Measurements from ENCODE around the gene GRK1. TPM values are rescaled to one million over a fixed set of nuclear protein-coding genes. Genes with fewer than 3 reads are reported as not detected.
"Not testable (repeated sequence)": the region's sequence is repeated elsewhere in the genome, so short reads cannot be mapped to it uniquely, and the experiment has no call there.

The GRK1 gene
- total RNA-seq, 1 experiment from 2014 or later: not detected

DNA sequence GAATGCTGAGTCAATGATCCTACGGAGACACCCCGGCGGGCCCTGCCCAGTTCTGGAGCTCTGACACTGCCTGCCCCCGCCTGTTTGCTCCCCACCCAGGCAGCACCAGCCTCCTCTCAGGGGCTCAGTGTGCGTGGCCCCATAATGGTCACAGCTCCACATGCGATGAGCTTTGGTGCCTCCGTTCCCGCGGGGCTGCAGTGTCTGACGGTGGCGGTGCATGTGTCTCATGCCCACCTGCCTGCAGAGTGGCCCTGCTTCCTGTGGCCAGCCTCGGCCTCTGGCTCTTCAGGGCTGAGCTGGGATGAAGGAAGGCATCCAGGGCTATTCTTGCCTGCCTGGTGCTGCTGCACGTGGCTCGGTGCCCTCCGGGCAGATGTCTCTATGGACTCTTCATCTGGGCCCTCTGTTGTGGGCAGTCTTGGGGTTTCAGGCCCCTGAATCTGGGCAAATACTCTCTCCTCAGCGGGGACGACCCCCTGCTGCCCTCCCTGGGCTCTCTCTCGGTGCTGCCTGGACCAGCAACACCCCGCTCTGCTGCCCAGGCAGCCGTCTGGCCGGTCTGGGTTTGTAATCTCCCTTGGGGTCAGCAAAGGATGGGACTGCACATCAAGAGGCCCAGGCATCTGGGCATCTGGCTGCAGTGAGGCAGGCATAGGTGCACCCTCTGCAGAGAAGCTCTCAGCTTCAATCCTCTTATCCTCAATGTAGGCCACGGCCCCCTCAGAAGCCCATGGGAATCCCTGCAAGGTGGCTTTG, 72.7 kb downstream of the GRK1 start:
- DNase-seq (ENCODE audit: extremely low read depth, low read depth): no peak

DNA sequence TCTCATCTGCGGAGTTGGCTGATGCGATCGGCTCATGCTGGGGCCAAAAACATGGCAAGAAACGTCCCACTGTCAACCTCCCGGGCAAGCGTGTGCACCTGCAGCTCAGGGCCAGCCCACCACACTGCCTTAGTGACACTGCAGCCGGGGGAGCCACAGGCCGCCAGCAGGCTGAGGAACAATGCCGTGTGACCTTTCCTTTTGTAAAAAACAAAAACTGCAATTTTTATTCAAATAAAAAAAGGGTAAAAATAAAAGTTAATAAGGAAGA, 73.2 kb downstream of the GRK1 start:
- DNase-seq (ENCODE audit: extremely low read depth, low read depth): no peak

DNA sequence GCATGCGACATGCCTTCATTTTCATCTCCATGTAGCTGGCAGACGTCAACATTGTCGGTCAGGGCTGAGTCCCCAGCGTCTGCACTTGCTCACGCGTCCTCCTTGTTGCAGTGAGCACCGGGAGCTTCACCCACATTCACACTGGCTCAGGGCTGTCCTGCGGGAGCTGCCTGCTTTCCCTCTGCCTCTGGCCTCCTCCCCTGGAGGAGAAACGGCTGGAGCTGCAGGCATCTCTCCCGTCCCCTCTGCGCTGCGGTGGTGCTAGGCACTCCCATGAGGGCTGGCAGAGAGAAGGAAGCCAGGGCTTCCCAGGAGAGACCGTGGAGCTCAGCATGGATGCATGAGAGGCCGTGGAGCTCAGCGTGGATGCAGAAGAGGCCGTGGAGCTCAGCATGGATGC, 73.6 kb downstream of the GRK1 start:
- DNase-seq (ENCODE audit: extremely low read depth, low read depth): no peak

DNA sequence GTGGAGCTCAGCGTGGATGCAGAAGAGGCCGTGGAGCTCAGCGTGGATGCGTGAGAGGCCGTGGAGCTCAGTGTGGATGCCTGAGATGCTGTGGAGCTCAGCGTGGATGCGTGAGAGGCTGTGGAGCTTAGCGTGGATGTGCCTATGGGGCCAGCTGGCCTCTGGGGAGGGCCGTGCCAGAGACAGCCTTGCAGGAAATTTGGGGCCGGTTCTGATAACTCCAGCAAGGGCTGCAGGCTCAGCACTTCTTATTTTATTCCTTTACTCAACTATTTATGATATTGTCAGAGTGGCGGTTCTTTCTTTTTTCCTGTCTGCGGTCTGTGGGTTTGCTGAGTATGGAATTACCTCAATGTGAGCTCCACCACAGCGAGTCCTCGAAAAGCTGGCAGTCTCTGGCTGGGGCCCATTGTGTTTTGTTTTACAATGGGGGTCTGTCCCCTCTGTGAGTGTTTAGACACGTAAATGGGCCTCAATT, 74.2 kb downstream of the GRK1 start:
- no peak for DNase-seq (ENCODE audit: extremely low read depth, low read depth)

DNA sequence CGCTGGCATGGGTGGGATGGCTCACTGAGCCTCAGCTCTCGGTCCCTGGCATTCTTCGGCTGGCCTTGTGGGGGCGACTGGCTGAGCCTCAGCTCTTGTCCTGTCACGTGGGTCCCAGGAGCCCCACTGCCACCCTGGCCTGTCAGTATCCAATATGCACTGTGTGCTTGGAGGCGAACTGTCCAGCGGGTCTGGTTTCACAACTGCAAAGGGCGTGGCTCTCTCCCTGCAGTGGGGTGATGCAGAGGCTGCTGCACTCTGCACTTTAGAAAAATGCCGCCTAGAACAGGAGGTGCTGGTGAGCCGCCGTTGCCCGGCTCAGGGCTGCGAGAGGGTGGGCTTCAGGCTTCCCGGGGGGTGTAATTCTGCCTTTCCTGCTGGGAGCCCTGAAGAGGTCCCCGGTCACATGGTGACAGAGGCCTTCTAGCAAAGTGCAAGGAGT, 75.0 kb downstream of the GRK1 start:
- peak; percentile 31 for DNase-seq (ENCODE audit: extremely low read depth, low read depth)

DNA sequence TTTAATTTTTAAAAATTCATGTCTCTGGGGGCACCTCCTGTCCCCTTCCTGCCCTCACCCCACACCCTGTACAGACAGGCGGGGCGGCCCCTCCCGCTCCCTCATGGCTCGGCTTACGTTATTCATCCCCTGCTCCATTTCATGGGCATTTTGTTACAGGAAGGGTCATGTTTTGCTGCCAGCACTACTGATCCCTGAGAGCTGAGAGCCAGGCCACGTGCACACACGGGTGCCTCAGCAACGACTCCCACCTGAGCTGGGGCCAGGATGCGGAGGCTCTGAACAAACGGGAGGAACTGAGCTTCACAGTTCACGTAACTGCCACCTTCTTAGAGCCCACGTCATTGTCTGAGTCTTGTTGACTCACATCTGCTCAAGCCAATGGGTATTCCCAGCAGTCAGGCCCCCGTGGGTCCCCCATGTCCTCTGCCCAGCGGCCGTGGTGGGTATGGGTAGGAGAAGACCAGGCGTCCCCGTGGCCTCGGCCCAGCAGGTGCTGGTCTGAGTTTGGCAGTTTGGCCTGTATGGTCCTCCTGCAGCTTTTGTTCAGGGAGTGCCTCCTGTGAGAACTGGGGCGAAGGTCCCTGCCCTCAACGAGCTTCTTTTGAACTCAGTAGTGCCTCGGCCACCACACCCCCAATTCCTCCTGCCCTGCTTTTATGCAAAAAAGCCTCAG, 75.6 kb downstream of the GRK1 start:
- DNase-seq (ENCODE audit: extremely low read depth, low read depth): no peak

DNA sequence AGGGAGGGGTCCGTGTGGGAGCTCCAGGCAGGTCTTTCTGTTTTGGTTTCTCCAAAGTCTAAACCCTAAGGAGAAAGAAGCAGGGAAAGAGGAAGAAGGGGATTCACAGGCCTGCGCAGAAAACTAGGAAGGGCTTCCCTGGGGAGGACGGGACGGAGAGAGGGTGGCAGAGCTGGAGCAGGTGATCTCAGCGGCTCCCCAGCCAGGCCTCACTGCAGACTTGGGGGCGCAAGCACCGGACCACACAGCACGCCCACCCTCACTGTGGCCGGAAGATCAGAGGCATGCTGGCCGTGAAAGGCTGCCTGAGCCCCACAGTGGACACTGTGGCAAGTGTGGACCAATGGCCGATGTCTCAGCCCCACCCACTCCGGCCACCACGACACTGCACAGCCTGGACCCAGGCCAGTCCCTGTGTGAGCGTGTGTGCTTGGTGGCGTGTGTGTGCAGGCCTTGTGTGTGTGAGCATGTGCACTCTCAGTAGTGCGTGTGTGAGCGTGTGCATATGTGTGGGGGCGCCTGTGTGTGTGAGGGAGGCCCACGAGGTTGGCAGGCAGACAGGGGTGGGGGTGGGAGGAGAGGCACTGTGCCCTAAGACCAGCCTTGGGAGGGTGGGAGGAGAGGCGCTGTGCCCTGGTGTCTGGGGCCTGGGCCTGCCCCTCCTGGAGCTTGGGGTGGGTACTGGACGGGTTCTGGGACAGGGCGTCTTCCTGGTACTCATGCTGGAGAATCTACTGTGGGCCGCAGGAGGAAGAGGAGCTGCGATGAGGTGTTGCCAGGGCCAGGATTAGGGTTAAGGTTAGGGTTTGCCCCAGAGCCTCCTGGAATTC, 76.6 kb downstream of the GRK1 start:
- DNase-seq (ENCODE audit: extremely low read depth, low read depth): no peak

DNA sequence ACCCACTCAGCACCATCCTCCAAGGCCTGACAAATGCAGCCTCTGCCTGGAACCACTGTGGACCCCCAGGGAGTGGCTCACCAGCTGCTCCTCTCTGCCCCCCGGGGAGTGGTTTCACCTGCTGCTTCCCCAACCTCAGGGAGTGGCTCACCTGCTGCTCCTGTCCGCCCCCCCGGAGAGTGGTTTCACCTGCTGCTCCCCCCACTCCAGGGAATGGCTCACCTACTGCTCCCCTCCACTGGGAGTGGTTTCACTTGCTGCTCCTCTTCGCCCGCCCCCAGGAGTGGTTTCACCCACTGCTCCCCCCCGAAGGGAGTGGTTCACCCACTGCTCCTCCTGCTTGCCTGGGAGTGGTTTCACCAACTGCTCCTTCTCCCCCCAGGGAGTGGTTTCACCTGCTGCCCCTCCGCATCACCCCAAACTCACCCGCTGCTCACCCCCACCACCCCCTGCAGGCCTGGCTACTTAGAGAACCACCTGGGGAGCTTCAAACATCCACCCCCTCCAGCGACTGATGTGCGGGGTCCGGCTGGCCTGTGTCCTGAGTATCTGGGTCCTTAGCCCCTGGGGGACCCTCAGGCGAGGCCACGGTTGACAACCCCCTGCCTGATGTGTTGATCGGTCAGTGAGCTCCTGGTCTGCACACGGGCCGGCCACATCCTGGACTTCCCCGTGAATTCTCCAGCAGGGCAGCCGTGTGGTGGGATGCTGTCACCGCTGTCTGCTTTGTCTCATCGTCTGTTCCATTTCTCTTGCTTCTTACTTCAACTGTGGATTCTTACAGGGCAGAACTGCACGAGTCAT, 77.4 kb downstream of the GRK1 start:
- no peak for DNase-seq (ENCODE audit: extremely low read depth, low read depth)

DNA sequence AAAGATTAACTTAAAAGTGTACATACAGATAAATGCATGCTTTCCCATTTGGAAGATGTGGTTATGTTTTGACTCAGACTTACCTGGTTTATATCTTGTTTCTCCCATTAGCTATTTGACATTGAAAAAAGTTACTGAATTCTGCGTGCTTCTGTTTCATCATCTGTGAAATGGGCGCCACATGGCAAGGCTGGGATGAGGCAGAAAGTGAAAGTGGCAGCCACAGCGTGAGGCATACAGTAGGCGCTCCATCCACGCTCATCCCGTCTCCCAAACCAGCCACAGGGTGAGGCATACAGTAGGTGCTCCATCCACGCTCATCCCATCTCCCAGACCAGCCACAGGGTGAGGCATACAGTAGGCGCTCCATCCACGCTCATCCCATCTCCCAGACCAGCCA, 78.0 kb downstream of the GRK1 start:
- no peak for DNase-seq (ENCODE audit: extremely low read depth, low read depth)

DNA sequence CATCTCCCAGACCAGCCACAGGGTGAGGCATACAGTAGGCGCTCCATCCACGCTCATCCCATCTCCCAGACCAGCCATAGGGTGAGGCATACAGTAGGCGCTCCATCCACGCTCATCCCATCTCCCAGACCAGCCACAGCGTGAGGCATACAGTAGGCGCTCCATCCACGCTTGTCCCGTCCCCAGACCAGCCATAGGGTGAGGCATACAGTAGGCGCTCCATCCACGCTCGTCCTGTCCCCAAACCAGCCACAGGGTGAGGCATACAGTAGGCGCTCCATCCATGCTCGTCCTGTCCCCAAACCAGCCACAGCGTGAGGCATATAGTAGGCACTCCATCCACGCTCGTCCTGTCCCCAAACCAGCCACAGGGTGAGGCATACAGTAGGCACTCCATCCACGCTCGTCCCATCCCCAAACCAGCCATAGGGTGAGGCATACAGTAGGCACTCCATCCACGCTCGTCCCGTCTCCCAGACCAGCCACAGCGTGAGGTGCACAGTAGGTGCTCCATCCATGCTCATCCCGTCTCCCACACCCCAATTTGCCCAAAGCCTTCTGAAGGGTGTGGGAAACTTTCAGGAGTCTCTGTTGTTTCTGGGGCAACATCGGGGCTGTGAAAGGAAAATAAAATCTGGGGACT, 78.6 kb downstream of the GRK1 start:
- not testable (repeated sequence) for DNase-seq (ENCODE audit: extremely low read depth, low read depth)

DNA sequence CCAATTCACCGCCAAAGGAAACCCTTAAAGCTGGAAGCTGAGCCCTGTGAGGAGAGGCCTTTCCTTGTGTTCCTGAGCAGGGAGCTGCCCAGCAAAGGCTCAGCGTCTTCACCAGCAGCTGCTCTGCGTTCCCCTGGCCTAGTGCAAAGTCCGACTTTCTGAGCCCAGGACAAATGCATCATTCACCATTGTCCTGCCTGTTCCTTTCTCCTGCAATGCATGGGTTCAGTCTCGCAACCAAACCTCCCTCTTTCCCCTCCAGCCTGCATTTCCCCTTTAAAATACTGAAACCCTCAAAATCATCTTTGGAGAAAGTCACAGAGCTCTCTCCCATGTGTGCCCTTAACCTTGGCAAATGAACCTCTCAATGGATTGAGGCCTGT, 79.1 kb downstream of the GRK1 start:
- DNase-seq (ENCODE audit: extremely low read depth, low read depth): no peak

DNA sequence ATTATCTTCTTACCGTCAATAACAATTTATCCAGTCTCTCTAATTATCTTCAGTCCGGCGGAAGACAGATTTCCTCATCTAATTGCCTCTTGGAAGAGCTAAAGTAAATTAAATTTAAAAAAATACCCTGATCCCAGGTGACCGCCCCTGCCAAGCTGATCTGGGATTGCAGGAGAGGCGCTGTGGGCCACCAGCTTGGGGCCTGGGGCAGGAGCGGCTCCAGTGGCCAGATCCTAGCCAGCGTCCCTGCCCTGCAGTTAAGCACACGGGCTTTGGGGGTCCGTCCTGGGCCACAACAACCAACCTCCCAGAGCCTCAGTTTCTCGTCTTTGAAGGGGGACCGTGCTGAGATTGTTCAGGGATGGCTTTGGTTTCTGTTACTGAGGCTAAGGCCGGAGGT, 79.7 kb downstream of the GRK1 start:
- no peak for DNase-seq (ENCODE audit: extremely low read depth, low read depth)

DNA sequence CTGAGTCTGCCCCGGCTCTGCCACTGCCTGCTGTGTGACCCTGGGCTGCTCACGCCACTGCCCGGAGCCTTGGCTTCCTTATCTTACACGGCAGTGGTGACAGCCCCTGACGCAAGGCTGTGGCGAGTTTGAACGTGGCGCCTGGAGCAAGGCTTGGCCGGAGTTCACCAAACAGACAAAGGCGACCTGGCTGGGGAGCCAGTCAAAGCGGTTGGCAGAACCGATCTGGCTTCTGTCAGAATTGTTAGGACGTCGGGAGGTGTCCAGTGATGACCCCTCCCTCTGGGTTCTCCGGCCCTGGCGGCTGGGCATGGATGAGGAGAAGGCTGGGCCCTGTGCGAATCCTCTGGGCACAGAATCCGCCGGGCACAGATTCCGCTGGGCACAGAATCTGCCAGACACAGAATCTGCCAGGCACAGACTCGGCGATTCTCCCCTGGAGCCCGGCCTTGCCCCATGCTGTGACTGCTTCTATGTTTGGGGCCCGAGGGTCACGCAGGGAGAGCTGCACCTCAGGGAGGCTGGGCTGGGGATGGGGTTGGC, 80.3 kb downstream of the GRK1 start:
- DNase-seq (ENCODE audit: extremely low read depth, low read depth): no peak

DNA sequence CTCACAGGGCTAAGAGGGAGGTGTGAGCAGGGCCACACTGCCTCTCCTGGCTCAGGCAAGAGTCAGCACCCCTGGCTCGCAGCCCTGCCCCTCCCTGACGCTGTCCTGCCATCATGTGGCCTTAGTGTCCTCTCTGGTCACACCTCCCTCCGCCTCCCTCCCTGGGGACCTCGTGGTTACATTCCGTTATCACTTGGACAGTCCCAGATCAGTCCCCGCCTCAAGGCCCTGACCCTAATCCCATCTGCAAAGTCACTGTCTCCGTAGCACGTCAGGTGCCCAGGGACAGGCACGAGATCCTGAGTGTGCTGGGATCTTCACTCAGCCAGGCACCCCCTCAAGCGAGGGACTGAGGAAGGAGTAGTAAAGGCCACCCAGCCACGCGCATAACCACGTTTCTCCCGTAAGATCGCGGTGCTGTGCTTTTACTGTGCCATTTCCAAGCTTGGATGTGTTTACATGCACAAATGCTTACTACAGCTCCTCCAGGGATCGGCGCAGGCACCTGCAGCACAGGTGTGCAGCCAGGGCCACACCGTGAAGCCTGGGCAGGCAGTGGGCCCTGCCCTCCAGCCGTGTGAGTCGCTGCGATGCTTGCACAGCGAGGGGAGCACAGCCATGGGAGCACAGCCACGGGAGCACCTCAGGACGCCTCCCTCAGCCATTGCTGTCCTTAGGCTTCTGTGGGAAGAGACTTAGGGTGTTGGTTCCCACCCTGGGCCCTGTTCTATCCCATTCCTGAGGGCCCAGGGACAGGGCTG, 81.3 kb downstream of the GRK1 start:
- DNase-seq (ENCODE audit: extremely low read depth, low read depth): no peak

DNA sequence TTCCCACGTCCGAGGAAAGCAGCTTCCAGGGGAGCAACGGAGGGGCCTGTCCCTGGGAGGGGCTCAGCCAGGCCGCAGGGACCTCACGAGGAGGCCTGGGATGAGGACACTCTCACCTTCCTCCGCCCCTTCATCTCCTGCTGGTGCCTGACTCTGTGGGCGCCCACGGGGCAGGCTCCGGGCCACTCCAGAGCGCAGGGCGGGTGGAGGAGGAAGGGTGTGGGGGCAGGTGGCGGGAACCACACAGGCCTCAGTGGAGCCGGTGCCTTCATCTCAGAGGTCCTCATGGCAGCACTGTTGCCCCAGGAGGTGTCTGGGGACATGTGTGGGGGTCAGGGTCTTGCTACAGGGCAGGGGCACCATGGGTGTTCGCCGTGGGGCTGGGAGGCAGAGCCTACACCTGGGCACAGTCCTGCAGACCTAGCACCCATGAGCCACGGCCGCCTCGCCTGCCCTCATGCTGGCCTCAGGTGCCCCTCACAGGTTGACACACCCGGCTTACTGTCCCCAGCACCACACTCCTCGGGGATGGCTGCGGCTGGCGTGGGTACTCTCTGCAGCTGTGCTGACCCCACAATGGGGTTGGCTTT, 81.9 kb downstream of the GRK1 start:
- no peak for DNase-seq (ENCODE audit: extremely low read depth, low read depth)

DNA sequence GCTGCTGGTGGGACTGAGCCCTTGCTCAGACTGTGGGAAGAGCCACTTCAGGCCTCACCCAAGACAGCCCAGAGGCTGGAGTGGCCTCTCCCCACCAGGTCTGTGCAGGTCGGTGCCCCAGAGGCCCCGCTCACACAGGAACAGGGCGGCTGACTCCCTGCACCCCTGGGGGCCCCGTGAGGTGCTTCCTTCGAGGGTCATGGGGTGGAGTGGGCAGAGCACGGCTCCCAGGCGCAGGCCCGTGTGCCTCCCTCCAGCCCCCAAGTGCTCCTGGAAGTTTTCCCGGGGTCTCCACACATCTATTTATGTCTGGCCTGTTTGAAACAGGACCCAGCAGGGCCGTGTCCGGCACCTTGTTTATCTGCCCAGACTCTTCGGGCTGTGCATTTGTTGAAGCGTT, 82.5 kb downstream of the GRK1 start:
- no peak for DNase-seq (ENCODE audit: extremely low read depth, low read depth)

DNA sequence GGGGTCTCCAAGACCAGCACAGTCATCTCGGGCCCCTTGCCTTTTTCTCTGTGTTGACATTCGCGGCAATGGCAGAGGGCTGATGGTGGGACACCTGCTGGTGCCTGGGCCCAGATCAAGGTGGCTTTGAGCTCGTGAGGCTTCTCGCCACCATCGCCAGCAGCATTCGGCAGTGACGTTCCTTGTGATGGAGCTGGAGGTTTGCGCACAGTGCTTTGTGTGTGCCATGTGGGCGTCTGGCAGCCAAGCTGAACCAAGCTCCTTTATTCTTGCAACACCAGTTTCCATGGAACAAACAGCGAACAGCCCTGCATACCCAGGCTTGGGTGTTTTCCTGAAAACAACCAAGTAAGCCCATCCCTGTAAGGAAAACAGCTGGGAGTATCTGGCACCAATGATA, 82.9 kb downstream of the GRK1 start:
- DNase-seq (ENCODE audit: extremely low read depth, low read depth): no peak

DNA sequence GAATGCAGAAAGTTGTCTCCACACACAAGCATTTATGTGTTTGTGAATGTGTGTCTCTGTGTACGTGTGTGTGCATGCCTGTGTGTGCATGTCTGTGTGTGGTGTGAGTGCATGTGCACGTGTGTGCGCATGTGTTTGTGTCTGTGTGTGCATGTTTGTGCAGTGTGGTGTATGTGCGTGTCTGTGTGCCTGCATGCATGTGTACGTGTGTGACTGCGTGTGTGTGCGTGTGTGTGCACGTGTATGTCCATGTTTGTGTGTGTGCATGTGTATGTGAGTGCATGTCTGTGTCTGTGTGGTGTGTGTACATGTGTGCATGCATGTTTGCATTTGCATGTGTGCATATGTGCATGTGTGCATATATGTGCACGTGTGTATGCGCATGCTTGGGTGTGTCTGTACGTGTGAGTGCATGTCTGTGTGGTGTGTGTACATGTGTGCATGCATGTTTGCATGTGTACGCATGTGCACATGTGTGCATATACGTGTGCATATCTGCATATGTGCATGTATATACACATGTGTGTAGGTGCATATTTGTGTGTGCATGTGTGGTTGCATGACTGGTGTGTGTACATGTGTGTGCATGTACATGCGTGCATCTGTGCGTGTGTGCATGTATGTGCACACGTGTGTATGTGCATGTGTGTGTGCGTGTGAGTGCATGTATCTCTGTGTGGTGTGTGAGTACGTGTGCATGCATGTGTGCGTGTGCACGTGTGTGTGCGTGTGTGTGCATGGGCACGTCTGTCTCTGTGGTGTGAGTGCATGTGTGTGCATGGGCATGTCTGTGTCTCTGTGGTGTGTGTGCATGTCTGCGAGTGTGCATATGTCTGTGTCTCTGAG, 83.8 kb downstream of the GRK1 start:
- no peak for DNase-seq (ENCODE audit: extremely low read depth, low read depth)
